AG04450 (cell line): ENCODE results near the gene ACTL7B. TPM values are rescaled to one million over a fixed set of nuclear protein-coding genes. Genes with fewer than 3 reads are reported as not detected.

Experiments used
- CTCF ChIA-PET: fragments of 300-600, 350-600 bp; formaldehyde crosslinking; extraction: SDS; loops from one replicate; lab custom pipeline; 2022; ENCODE audit warnings: antibody characterized with exemption, inconsistent platforms; lab: Charles Lee
- POLR2A ChIA-PET: fragments of 350-600 bp; formaldehyde crosslinking; extraction: SDS; loops from one replicate; lab custom pipeline; 2021; ENCODE audit warnings: antibody characterized with exemption, inconsistent platforms; lab: Yijun Ruan, JAX
- DNase-seq: peaks from one replicate; pipeline ENCODE4 v3.0.0-alpha.2; 2011; ENCODE audit warnings: low read depth, low spot score
- H3K27ac ChIP-seq: one replicate; pipeline ENCODE4 v1.5.1; 2012; ENCODE audit warnings: low read depth, low read length, control low read depth
- H3K27me3 ChIP-seq: one replicate; pipeline ENCODE4 v1.6.0; 2012; ENCODE audit warnings: low read length; ENCODE audit not compliant: control insufficient read depth, insufficient read depth
- H3K4me3 ChIP-seq: 2 replicates; pipeline ENCODE4 v1.5.1; 2011; ENCODE audit warnings: mild to moderate bottlenecking, low read depth, low read length, control low read depth
- H3K9me3 ChIP-seq: 2 replicates; pipeline ENCODE4 v1.5.1; 2012; ENCODE audit warnings: low read length; ENCODE audit not compliant: control insufficient read depth, insufficient read depth
- polyA plus RNA-seq: library from polyadenylated mRNA; depleted of rRNA; stranded (reverse); fragments of >200 nt; gene quantifications from 2 replicates; pipeline ENCODE4 v1.2.3, GENCODE V29; 2011
- TF ChIP-seq, protein P1 (sequence below): IDR thresholded peaks from 2 replicates; pipeline ENCODE4 v1.5.1; 2011; ENCODE audit warnings: low read depth, low read length, control low read depth, inconsistent platforms

Gene ACTL7B
- polyA plus RNA-seq, 1 experiment = not detected

DNA sequence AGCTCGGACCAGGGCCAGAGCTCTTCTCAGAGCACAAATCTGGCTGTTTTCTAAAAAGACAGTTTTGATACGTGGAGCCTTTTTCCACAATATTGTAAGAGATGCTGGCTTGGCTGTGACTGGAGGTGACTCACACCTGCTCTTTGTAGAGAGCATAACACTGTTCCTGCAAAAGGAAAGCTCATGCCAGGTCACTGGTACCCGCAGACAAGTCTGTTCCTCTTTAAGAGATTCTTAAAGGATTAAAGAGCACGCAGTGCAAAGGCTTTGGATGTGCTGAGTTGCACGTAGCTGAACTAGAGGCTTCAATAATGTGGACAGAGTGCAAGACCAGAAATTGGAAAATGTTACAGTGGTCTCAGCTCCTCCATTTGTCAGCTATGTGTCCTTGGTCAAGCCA, 19.0 kb downstream of the ACTL7B start:
- Histone ChIP-seq H3K27me3 (peaks cover 2% of the 10 kb centered on the region), H3K4me3 (no peak overlapping the region), H3K9me3 (no peaks in the 10 kb centered on the region), H3K27ac (no peak overlapping the region)
- ChIA-PET CTCF (no interaction called here), POLR2A (no interaction called here)
- DNase-seq = no peak
- TF ChIP-seq, protein P1, sequence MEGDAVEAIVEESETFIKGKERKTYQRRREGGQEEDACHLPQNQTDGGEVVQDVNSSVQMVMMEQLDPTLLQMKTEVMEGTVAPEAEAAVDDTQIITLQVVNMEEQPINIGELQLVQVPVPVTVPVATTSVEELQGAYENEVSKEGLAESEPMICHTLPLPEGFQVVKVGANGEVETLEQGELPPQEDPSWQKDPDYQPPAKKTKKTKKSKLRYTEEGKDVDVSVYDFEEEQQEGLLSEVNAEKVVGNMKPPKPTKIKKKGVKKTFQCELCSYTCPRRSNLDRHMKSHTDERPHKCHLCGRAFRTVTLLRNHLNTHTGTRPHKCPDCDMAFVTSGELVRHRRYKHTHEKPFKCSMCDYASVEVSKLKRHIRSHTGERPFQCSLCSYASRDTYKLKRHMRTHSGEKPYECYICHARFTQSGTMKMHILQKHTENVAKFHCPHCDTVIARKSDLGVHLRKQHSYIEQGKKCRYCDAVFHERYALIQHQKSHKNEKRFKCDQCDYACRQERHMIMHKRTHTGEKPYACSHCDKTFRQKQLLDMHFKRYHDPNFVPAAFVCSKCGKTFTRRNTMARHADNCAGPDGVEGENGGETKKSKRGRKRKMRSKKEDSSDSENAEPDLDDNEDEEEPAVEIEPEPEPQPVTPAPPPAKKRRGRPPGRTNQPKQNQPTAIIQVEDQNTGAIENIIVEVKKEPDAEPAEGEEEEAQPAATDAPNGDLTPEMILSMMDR = no peak

DNA sequence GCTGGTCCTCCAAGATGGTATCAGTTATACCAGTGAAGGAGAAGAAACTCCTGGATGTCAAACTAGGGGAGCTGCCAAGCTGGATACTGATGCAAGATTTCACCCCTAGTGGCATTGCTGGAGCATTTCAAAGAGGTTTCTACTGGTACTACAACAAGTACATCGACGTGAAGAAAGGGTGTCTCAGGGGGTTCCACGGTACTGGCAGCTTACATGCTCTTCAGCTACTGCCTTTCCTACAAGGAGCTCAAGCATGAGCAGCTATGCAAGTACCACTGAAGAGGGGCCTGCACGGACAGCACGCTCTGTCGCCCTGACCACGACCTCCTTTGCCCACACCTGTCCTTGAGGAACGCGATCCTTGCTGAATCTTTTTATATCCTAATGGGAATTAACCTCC, 19.5 kb downstream of the ACTL7B start:
- H3K27me3 ChIP-seq = peaks cover 2% of the 10 kb centered on the region
- no peak overlapping the region for H3K4me3 ChIP-seq
- H3K27ac ChIP-seq = no peak overlapping the region
- no peaks in the 10 kb centered on the region for H3K9me3 ChIP-seq
- ChIA-PET CTCF (no interaction called here), POLR2A (no interaction called here)
- TF ChIP-seq, protein P1 = no peak
- no peak for DNase-seq

DNA sequence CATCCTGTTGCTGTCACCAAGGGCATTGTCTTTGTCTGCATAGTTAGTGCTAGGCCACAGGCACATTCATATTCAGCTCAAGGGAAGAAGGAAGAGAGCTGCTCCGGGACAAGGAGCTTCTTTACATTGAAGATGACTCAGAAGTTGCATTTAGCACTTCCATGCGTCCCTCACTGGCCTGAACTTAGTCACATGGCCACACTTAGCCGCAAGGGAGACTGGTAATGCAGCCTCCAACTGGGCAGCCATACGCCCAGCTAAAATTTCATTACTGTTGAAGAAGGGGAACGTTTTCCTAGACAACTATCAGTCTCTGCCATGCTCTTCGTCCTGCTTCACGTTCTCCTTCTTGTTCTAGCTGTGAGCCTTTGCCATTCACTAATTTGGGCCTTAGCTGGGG, 20.0 kb downstream of the ACTL7B start:
- Histone ChIP-seq H3K9me3 (no peaks in the 10 kb centered on the region), H3K27ac (no peak overlapping the region), H3K27me3 (peaks cover 1% of the 10 kb centered on the region), H3K4me3 (no peak overlapping the region)
- TF ChIP-seq, protein P1 = no peak
- ChIA-PET POLR2A (no interaction called here), CTCF (no interaction called here)
- DNase-seq = no peak

DNA sequence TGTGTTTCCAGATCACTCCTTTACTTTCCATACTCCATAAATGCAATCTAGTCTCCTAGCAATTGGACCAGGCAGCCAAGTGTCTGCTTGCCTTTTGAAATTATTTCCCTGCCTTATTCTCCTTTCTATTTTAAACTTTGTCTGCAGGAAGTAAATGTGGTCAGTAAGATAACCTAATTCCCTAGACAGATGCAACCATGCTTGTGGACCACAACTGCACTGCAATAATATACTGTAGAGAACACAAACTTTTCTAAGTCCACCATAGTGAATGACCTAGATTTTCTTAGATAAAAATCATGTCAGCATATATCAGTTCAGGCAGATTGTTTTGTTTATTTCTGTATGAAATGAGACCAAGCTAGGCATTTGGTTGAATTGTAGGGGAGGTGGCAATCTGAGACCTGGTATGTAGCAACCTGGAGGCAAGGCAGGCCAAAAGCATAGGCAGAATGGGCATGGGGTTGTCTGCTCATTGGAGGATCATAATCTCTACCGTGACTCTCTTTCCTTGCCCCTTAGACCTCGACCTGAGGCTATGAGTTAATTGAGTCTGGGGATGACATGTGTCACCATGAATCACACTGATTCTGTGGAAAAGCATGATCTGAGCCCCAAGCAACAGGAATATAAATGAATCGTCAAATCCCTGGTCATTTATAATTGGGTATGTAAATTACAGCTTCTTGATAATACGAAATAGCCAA, 20.7 kb downstream of the ACTL7B start:
- H3K9me3 ChIP-seq = no peaks in the 10 kb centered on the region
- ChIA-PET CTCF (no interaction called here), POLR2A (no interaction called here)
- no peak overlapping the region for H3K27ac ChIP-seq
- TF ChIP-seq, protein P1 = no peak
- DNase-seq = no peak
- H3K4me3 ChIP-seq = no peak overlapping the region
- H3K27me3 ChIP-seq = no peaks in the 10 kb centered on the region

DNA sequence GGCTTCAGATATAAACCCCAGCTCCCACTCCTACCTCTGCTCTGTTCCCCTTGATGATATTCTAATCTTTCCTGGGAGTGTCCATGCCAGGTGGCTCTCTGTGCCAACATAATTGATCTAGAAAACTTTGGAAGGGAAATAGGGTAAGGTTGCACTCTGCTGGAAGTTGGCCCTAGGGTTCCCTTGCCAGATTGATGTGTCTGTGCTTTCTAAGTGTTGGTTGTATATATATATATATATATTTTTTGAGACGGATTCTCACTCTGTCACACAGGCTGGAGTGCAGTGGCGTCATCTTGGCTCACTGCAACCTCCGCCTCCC, 23.6 kb downstream of the ACTL7B start:
- Histone ChIP-seq H3K27ac (no peak overlapping the region), H3K27me3 (no peaks in the 10 kb centered on the region), H3K4me3 (no peak overlapping the region), H3K9me3 (no peaks in the 10 kb centered on the region)
- CTCF ChIA-PET = no interaction called here
- TF ChIP-seq, protein P1 = no peak
- POLR2A ChIA-PET = no interaction called here
- DNase-seq = no peak
